WTC11 (cell line): ENCODE data around the gene SPR.

Experiments used
- CREB1 ChIP-seq: sonication (generic); formaldehyde crosslinking; IDR thresholded peaks from 2 replicates; pipeline ENCODE4 v1.8.0; 2023; ENCODE audit warnings: mild to moderate bottlenecking, missing genetic modification reagents
- CTCF ChIP-seq: fragments of 200-600 bp; IDR thresholded peaks from 2 replicates; pipeline ENCODE4 v1.8.0; 2022; ENCODE audit warnings: antibody characterized with exemption
- ESRRA ChIP-seq: sonication (generic); formaldehyde crosslinking; IDR thresholded peaks from 2 replicates; pipeline ENCODE4 v1.8.1; 2022; ENCODE audit warnings: mild to moderate bottlenecking, missing genetic modification reagents, borderline replicate concordance
- MAX ChIP-seq: sonication (generic); formaldehyde crosslinking; IDR thresholded peaks from 2 replicates; pipeline ENCODE4 v1.8.0; 2022; ENCODE audit warnings: mild to moderate bottlenecking, missing genetic modification reagents
- SP1 ChIP-seq: sonication (generic); formaldehyde crosslinking; conservative IDR thresholded peaks from 2 replicates; pipeline ENCODE4 v1.8.1; 2022; ENCODE audit warnings: missing genetic modification reagents

- TF ChIP-seq CTCF (no peak), ESRRA (CRISPR knock-in tag) (no peak), CREB1 (no peak), SP1 (CRISPR knock-in tag) (no peak), MAX (no peak)
Measured at GRCh38 chr2:72863046-72863445, 24.2 kb upstream of the SPR start.
